Measurements from ENCODE around the gene AAGAB. TPM values are rescaled to one million over a fixed set of nuclear protein-coding genes. Genes with fewer than 3 reads are reported as not detected.

Gene AAGAB
- total RNA-seq, 1 experiment from 2014 or later, result 52.0 TPM

DNA sequence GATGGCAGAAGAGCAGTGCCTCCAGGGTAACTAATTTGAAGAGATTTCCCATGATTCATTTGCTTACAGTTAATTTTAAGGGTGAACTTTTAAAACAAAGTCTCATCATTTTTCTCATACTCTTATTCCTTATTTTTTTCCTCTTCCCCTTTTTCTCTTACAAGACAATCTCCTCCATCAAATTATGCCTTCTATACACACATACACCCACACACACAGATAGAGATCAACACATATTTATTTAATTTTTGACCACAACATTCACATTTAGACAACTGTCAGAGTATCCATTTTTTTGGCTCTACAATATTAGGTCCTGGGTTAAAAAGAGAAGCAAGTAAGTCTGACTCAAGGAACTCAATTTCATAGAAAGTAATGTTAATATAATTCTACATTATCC, 37.6 kb downstream of the AAGAB start (continued):
- TF ChIP-seq YY1 (IDR thresholded peaks at IDR 0.05; ENCODE audit: extremely low read depth, insufficient replicate concordance, low read depth, low read length), result no peak
- TF ChIP-seq RAD21 (IDR thresholded peaks at IDR 0.05; ENCODE audit: low read depth), result no peak
- TF ChIP-seq ELF1 (IDR thresholded peaks at IDR 0.05; ENCODE audit: borderline replicate concordance, low read depth), result no peak
- TF ChIP-seq TCF7L2 (IDR thresholded peaks at IDR 0.05; ENCODE audit: borderline replicate concordance, extremely low read depth, insufficient read depth, insufficient read length), result no peak
- TF ChIP-seq EGR1 (IDR thresholded peaks at IDR 0.05; ENCODE audit: low read depth), result no peak
- no peak for TF ChIP-seq EZH2phosphoT487 (IDR thresholded peaks at IDR 0.05; ENCODE audit: borderline replicate concordance)
- no peak for TF ChIP-seq EZH2 (IDR thresholded peaks at IDR 0.05)
- no peak for TF ChIP-seq ZNF274 (IDR thresholded peaks at IDR 0.05; ENCODE audit: low read depth, low read length)
- TF ChIP-seq SRF (IDR thresholded peaks at IDR 0.05; ENCODE audit: low read depth), result no peak
- TF ChIP-seq, protein P1, sequence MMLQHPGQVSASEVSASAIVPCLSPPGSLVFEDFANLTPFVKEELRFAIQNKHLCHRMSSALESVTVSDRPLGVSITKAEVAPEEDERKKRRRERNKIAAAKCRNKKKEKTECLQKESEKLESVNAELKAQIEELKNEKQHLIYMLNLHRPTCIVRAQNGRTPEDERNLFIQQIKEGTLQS (IDR thresholded peaks at IDR 0.05), result no peak
- TF ChIP-seq, protein P2, sequence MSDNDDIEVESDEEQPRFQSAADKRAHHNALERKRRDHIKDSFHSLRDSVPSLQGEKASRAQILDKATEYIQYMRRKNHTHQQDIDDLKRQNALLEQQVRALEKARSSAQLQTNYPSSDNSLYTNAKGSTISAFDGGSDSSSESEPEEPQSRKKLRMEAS (IDR thresholded peaks at IDR 0.05), result no peak

DNA sequence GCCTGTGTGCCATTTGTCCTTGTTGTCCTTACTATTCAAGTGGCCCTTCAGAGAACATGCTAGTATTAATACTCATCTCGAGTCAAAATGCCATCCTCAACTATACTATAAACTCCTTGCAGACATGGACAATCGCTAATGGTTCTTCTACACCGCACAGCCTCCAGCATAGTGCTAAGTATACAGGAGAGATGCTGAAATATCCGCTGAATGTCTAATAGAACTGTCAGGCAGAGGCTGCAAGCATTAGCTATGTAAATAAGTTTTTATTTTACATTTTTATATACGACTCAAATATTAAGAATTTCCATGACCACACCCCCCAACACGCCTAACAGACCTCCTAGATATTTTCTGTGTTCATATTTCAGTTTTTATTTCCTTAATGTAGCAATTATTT, 39.4 kb downstream of the AAGAB start:
- POLR2A ChIA-PET, result no interaction called here
- CTCF ChIA-PET, result no interaction called here
- no peaks in the 10 kb centered on the region for H4K20me1 ChIP-seq (ENCODE audit: insufficient read depth)
- no peak overlapping the region for H3K9ac ChIP-seq (ENCODE audit: low read length)
- TF ChIP-seq, protein P2 (IDR thresholded peaks at IDR 0.05), result no peak
- no peak for TF ChIP-seq YY1 (IDR thresholded peaks at IDR 0.05; ENCODE audit: extremely low read depth, insufficient replicate concordance, low read depth, low read length)
- TF ChIP-seq SP1 (IDR thresholded peaks at IDR 0.05; ENCODE audit: low read depth), result no peak
- no peak for TF ChIP-seq POLR2AphosphoS5 (IDR thresholded peaks at IDR 0.05; ENCODE audit: low read depth, low read length)
- TF ChIP-seq SIN3A (IDR thresholded peaks at IDR 0.05; ENCODE audit: low read depth), result no peak
- no peak for TF ChIP-seq CEBPB (IDR thresholded peaks at IDR 0.05; ENCODE audit: low read depth)
- no peak for TF ChIP-seq SRF (IDR thresholded peaks at IDR 0.05; ENCODE audit: low read depth)
- TF ChIP-seq POLR2A (IDR thresholded peaks at IDR 0.05; ENCODE audit: borderline replicate concordance, extremely low read depth, insufficient read depth, insufficient read length), result no peak
- no peak for TF ChIP-seq ZNF274 (IDR thresholded peaks at IDR 0.05; ENCODE audit: low read depth, low read length)
- TF ChIP-seq FOSL1 (IDR thresholded peaks at IDR 0.05; ENCODE audit: low read depth), result no peak
- TF ChIP-seq CBX3 (IDR thresholded peaks at IDR 0.05; ENCODE audit: low read depth), result no peak
- TF ChIP-seq EGR1 (IDR thresholded peaks at IDR 0.05; ENCODE audit: low read depth), result no peak
- H3K4me2 ChIP-seq (ENCODE audit: low read length), result no peak overlapping the region
- no TSS peak for BruUV-seq (replicated peaks)
- H3K27me3 ChIP-seq (ENCODE audit: insufficient read depth, low read length), result no peaks in the 10 kb centered on the region
- no peak for DNase-seq (ENCODE audit: low read depth, low spot score)
- RAD21 ChIA-PET (ENCODE audit: low non-redundant PET in 1 of 2, low total read pairs in 2 of 2, uncharacterized antibody in 2 of 2, unreplicated experiment in 2 of 2), result no interaction called here
- H3K36me3 ChIP-seq (ENCODE audit: control insufficient read depth in 1 of 2, insufficient read depth in 2 of 2, low read length in 2 of 2), result no peaks in the 10 kb centered on the region
- no peaks in the 10 kb centered on the region for H3K9me3 ChIP-seq (ENCODE audit: control insufficient read depth in 1 of 2, insufficient read depth in 1 of 2, low read depth in 1 of 2, low read length in 2 of 2)
- no peak overlapping the region for H3K27ac ChIP-seq (ENCODE audit: low read depth, low read length)
- no peak for ATAC-seq
- peaks cover 6% of the 10 kb centered on the region for H3K79me2 ChIP-seq (ENCODE audit: insufficient read depth, low read length)
- no peak overlapping the region for H3K4me3 ChIP-seq (replicated peaks in 1 of 2; ENCODE audit: low read depth in 1 of 2, low read length in 2 of 2)
- intact Hi-C loops (cut with micrococcal nuclease), result no loop called here
- H3K4me1 ChIP-seq (ENCODE audit: control insufficient read depth in 1 of 2, insufficient read depth in 2 of 2, low read length in 2 of 2), result no peaks in the 10 kb centered on the region
- H3K9me2 ChIP-seq (ENCODE audit: insufficient read depth), result no peaks in the 10 kb centered on the region
- no peak overlapping the region for H2AFZ ChIP-seq (ENCODE audit: low read depth, low read length, poor library complexity, severe bottlenecking)

Data from HCT116 (cell line).